ENCODE data around the gene GPR156.

GPR156 gene

GRCh38 chr3:120177707-120178306 is 107.2 kb downstream of the GPR156 start:
- no peaks in the 10 kb centered on the region for H3F3A ChIP-seq (ENCODE audit: insufficient read depth, low read length)
- no peaks in the 10 kb centered on the region for H3K36me3 ChIP-seq (replicated peaks; ENCODE audit: insufficient read depth, low read length)
- no peaks in the 10 kb centered on the region for H3K79me2 ChIP-seq (ENCODE audit: low read length)
- H3K9ac ChIP-seq (ENCODE audit: low read length): no peak overlapping the region
- DNase-seq: no peak
- H4K20me1 ChIP-seq (ENCODE audit: insufficient read depth, low read length): no peaks in the 10 kb centered on the region
- no peaks in the 10 kb centered on the region for H3K9me2 ChIP-seq (replicated peaks; ENCODE audit: insufficient read depth, low read length)
- H3K27ac ChIP-seq (ENCODE audit: low read length): no peak overlapping the region
- H3K9me3 ChIP-seq (replicated peaks; ENCODE audit: insufficient read depth, low read length): no peaks in the 10 kb centered on the region
- no peaks in the 10 kb centered on the region for H3K4me1 ChIP-seq (ENCODE audit: low read length)
- H3K4me2 ChIP-seq (ENCODE audit: low read depth, low read length): no peak overlapping the region
- no peak overlapping the region for H3K4me3 ChIP-seq (ENCODE audit: low read length)
- no peaks in the 10 kb centered on the region for H3K27me3 ChIP-seq (replicated peaks; ENCODE audit: insufficient read depth, low read length)
- TF ChIP-seq EZH2phosphoT487 (IDR thresholded peaks at IDR 0.05; ENCODE audit: low read length) (no peak), EZH2 (optimal IDR thresholded peaks at IDR 0.05; ENCODE audit: low read depth, low read length) (no peak), CTCF (IDR thresholded peaks at IDR 0.05; ENCODE audit: low read length) (no peak)
- H2AFZ ChIP-seq (ENCODE audit: low read length): no peak overlapping the region

- H3K36me3 ChIP-seq (replicated peaks; ENCODE audit: insufficient read depth, low read length): no peaks in the 10 kb centered on the region
- no peak overlapping the region for H2AFZ ChIP-seq (ENCODE audit: low read length)
- no peaks in the 10 kb centered on the region for H3F3A ChIP-seq (ENCODE audit: insufficient read depth, low read length)
- H4K20me1 ChIP-seq (ENCODE audit: insufficient read depth, low read length): no peaks in the 10 kb centered on the region
- no peak for TF ChIP-seq EZH2phosphoT487 (IDR thresholded peaks at IDR 0.05; ENCODE audit: low read length)
- no peak for TF ChIP-seq CTCF (IDR thresholded peaks at IDR 0.05; ENCODE audit: low read length)
- no peak for TF ChIP-seq EZH2 (optimal IDR thresholded peaks at IDR 0.05; ENCODE audit: low read depth, low read length)
- H3K4me1 ChIP-seq (ENCODE audit: low read length): no peaks in the 10 kb centered on the region
- no peak overlapping the region for H3K4me3 ChIP-seq (ENCODE audit: low read length)
- H3K27me3 ChIP-seq (replicated peaks; ENCODE audit: insufficient read depth, low read length): no peaks in the 10 kb centered on the region
- no peak overlapping the region for H3K27ac ChIP-seq (ENCODE audit: low read length)
- H3K9ac ChIP-seq (ENCODE audit: low read length): no peak overlapping the region
- no peaks in the 10 kb centered on the region for H3K9me2 ChIP-seq (replicated peaks; ENCODE audit: insufficient read depth, low read length)
- H3K4me2 ChIP-seq (ENCODE audit: low read depth, low read length): no peak overlapping the region
- no peaks in the 10 kb centered on the region for H3K9me3 ChIP-seq (replicated peaks; ENCODE audit: insufficient read depth, low read length)
- no peaks in the 10 kb centered on the region for H3K79me2 ChIP-seq (ENCODE audit: low read length)
- DNase-seq: no peak
Measured at GRCh38 chr3:120177151-120177550, 107.9 kb downstream of the GPR156 start.

- Histone ChIP-seq H4K20me1 (ENCODE audit: insufficient read depth, low read length) (no peaks in the 10 kb centered on the region), H3K27me3 (replicated peaks; ENCODE audit: insufficient read depth, low read length) (no peaks in the 10 kb centered on the region), H2AFZ (ENCODE audit: low read length) (no peak overlapping the region), H3K4me1 (ENCODE audit: low read length) (peaks cover 8% of the 10 kb centered on the region; the same call in 1 of the 2 replicates), H3K4me2 (ENCODE audit: low read depth, low read length) (no peak overlapping the region), H3K79me2 (ENCODE audit: low read length) (no peaks in the 10 kb centered on the region), H3K27ac (ENCODE audit: low read length) (no peak overlapping the region), H3K4me3 (ENCODE audit: low read length) (no peak overlapping the region), H3K9me2 (replicated peaks; ENCODE audit: insufficient read depth, low read length) (no peaks in the 10 kb centered on the region), H3K36me3 (replicated peaks; ENCODE audit: insufficient read depth, low read length) (no peaks in the 10 kb centered on the region), H3K9ac (ENCODE audit: low read length) (no peak overlapping the region), H3K9me3 (replicated peaks; ENCODE audit: insufficient read depth, low read length) (no peaks in the 10 kb centered on the region), H3F3A (ENCODE audit: insufficient read depth, low read length) (no peaks in the 10 kb centered on the region)
- no peak for DNase-seq
- no peak for TF ChIP-seq CTCF (IDR thresholded peaks at IDR 0.05; ENCODE audit: low read length)
- TF ChIP-seq EZH2 (optimal IDR thresholded peaks at IDR 0.05; ENCODE audit: low read depth, low read length): no peak
- TF ChIP-seq EZH2phosphoT487 (IDR thresholded peaks at IDR 0.05; ENCODE audit: low read length): no peak
Measured at GRCh38 chr3:120174811-120175539, 110.0 kb downstream of the GPR156 start.

Measured in MM.1S (cell line).